Gastrocnemius medialis (tissue), 4 donors: Measurements from ENCODE around the gene DENND2C. TPM values are rescaled to one million over a fixed set of nuclear protein-coding genes. Genes with fewer than 3 reads are reported as not detected.

Source experiments
- ATAC-seq, 2 donors: fragments of 150-250 bp; one replicate each; pipeline ENCODE4 v1.9.1; 2016
- DNase-seq, 2 donors: peaks; one replicate each; pipeline ENCODE4 v3.0.0-alpha.2; 2019
- H3K27ac ChIP-seq, 4 donors: fragments of 200-600 bp; sonication (generic); 1 replicate in 1 of 4; 2 replicates in 3 of 4; pipeline ENCODE4 v1.5.1; 2016 to 2018; ENCODE audit warnings: mild to moderate bottlenecking in 2 of 4, moderate library complexity in 1 of 4
- H3K27me3 ChIP-seq, 3 donors: fragments of 200-600 bp; sonication (generic) in 2 of 3; 1 replicate in 1 of 3; 2 replicates in 2 of 3; pipeline versions ENCODE4 v1.5.1 to v1.6.0; 2016 to 2019; ENCODE audit warnings: mild to moderate bottlenecking in 1 of 3, moderate library complexity in 1 of 3
- H3K36me3 ChIP-seq, 2 donors: fragments of 200-600 bp; sonication (generic) in 1 of 2; one replicate each; pipeline ENCODE4 v1.5.1; 2017 to 2018
- H3K4me1 ChIP-seq, 2 donors: fragments of 200-600 bp; sonication (generic) in 1 of 2; one replicate each; pipeline ENCODE4 v1.5.1; 2016 to 2017; ENCODE audit warnings: mild to moderate bottlenecking in 2 of 2
- H3K4me3 ChIP-seq, 4 donors: fragments of 200-600 bp; sonication (generic) in 3 of 4; 1 replicate in 1 of 4; 2 replicates in 3 of 4; pipeline ENCODE4 v1.5.1; 2016 to 2019; ENCODE audit warnings: mild to moderate bottlenecking in 2 of 4
- H3K9me3 ChIP-seq, 3 donors: fragments of 200-600 bp; sonication (generic) in 2 of 3; 1 replicate in 1 of 3; 2 replicates in 2 of 3; pipeline ENCODE4 v1.5.1; 2016 to 2019
- POLR2A ChIP-seq, 2 donors: fragments of 450-650 bp; IDR thresholded peaks; one replicate each; pipeline ENCODE4 v1.6.1; 2017; ENCODE audit warnings: antibody characterized with exemption in 2 of 2, mild to moderate bottlenecking in 2 of 2, moderate library complexity in 2 of 2
- in situ Hi-C, 4 donors: fragments of 200-750 bp; cut with MboI; loops; one replicate each; pipeline versions ENCODE4 v1.15.0 to v1.8.0; 2017; ENCODE audit warnings: low sequenced_read_pairs in 4 of 4
- intact Hi-C: fragments of 100-400 bp; cut with DNase I; formaldehyde crosslinking; loops from one replicate; pipeline ENCODE4 v1.15.1; 2023; ENCODE audit warnings: low total_unique reads
- total RNA-seq, 4 donors: library from RNA; depleted of rRNA; stranded (reverse); fragments of >200 nt; gene quantifications; one replicate each; pipeline versions ENCODE4 v1.1.0 to v1.2.3, GENCODE V29; 2016
- TF ChIP-seq, protein P1 (sequence below), 5 experiments: fragments of 450-650 bp in 3 of 5; fragments of 200-600 bp in 2 of 5; sonication (generic) in 2 of 5; IDR thresholded peaks in 4 of 5; conservative IDR thresholded peaks in 1 of 5; 1 replicate in 4 of 5; 2 replicates in 1 of 5; pipeline ENCODE4 v1.5.1; 2016 to 2019; ENCODE audit warnings: antibody characterized with exemption in 5 of 5, mild to moderate bottlenecking in 3 of 5, moderate library complexity in 3 of 5

DENND2C gene
- total RNA-seq, 4 donors from 2014 or later, result 4.7 to 20.7 (median 17.4) TPM

DNA sequence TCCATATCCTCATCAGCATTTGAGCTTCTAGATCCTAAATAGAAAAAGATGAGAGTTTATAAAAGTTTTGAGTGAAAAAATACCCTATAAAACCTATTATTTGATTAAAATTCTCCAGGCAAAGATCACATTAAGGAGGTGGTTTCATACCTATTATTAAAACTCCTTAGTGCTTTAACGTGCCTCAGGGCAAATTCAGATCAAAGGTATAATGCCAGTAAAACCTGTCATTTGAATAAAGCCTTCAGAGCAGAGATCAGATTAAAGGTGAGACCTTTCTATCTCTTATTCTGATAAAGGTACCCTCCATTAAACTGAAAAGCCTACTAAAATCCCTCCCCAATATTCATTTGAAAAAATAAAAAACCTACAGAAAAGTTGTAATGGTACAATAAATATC, 124.5 kb downstream of the DENND2C start:
- Histone ChIP-seq H3K27me3 (no peaks in the 10 kb centered on the region), H3K27ac (no peak overlapping the region), H3K4me1 (no peaks in the 10 kb centered on the region), H3K4me3 (no peak overlapping the region), H3K9me3 (no peaks in the 10 kb centered on the region), H3K36me3 (peaks cover 0 to 5% of the 10 kb centered on the region in 2 donors)
- TF ChIP-seq, protein P1, sequence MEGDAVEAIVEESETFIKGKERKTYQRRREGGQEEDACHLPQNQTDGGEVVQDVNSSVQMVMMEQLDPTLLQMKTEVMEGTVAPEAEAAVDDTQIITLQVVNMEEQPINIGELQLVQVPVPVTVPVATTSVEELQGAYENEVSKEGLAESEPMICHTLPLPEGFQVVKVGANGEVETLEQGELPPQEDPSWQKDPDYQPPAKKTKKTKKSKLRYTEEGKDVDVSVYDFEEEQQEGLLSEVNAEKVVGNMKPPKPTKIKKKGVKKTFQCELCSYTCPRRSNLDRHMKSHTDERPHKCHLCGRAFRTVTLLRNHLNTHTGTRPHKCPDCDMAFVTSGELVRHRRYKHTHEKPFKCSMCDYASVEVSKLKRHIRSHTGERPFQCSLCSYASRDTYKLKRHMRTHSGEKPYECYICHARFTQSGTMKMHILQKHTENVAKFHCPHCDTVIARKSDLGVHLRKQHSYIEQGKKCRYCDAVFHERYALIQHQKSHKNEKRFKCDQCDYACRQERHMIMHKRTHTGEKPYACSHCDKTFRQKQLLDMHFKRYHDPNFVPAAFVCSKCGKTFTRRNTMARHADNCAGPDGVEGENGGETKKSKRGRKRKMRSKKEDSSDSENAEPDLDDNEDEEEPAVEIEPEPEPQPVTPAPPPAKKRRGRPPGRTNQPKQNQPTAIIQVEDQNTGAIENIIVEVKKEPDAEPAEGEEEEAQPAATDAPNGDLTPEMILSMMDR (IDR thresholded peaks at IDR 0.05 in 4 of 5, conservative IDR thresholded peaks at IDR 0.05 in 1 of 5), result no peak
- TF ChIP-seq POLR2A (IDR thresholded peaks at IDR 0.05), result no peak
- intact Hi-C loops (no loop called here), in situ Hi-C loops (no loop called here)
- ATAC-seq, result no peak
- no peak for DNase-seq

DNA sequence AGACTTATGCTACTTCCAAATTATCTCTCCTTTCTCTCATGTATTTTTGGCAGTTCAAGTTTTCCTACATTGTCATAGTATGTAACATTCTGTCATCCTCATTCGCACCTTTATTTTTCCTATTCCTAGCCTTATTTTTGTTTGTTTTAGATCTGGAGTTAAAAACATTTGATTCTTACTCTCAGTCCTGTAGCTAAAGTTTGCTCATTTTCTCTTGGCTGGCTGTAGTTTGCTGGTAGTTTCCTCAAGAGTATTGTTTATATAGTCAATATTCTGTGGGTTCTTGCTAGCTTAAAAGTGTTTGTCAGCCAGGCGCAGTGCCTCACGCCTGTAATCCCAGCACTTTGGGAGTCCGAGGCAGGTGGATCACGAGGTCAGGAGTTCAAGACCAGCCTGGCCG, 129.0 kb downstream of the DENND2C start:
- intact Hi-C loops, result no loop called here
- DNase-seq (no peak), ATAC-seq (no peak)
- Histone ChIP-seq H3K27me3 (no peaks in the 10 kb centered on the region), H3K4me1 (no peaks in the 10 kb centered on the region), H3K36me3 (peaks cover 0 to 5% of the 10 kb centered on the region in 2 donors), H3K27ac (no peak overlapping the region), H3K4me3 (no peak overlapping the region), H3K9me3 (no peaks in the 10 kb centered on the region)
- in situ Hi-C loops, result no loop called here
- no peak for TF ChIP-seq POLR2A (IDR thresholded peaks at IDR 0.05)
- TF ChIP-seq, protein P1 (IDR thresholded peaks at IDR 0.05 in 4 of 5, conservative IDR thresholded peaks at IDR 0.05 in 1 of 5), result no peak

DNA sequence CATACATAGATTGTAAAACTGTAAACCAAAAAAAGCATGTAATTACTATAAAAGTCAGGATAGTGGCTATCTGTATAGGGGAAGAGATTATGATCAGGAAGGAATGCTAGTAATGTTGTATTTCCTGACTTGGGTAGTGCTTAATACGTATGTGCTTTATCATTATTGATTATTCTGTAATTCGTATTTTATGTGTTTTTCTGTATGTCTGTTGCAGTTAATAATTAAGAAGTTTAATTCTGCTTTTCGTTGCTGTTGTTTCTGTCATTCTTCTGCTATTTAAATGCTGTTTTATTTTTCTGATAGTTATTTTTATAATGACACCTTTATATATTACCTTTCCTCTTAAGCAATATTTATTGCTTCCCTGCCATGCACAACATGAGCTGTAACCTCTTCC, 129.6 kb downstream of the DENND2C start:
- intact Hi-C loops, result no loop called here
- TF ChIP-seq POLR2A (IDR thresholded peaks at IDR 0.05), result no peak
- TF ChIP-seq, protein P1 (IDR thresholded peaks at IDR 0.05 in 4 of 5, conservative IDR thresholded peaks at IDR 0.05 in 1 of 5), result no peak

DNA sequence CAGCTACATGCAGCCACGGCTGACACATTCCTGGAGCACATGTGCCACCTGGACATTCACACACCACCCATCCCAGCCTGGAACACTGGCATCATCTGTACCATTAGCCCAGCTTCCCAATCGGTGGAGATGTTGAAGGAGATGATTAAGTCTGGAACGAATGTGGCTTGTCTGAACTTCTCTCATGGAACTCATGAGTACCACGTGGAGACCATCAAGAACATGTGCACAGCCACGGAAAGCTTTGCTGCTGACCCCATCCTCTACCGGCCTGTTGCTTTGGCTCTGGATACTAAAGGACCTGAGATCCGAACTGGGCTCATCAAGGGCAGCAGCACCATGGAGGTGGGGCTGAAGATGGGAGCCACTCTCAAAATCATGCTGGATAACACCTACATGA, 133.8 kb downstream of the DENND2C start:
- H3K27me3 ChIP-seq, result no peaks in the 10 kb centered on the region
- H3K27ac ChIP-seq, result no peak overlapping the region
- no peaks in the 10 kb centered on the region for H3K36me3 ChIP-seq
- H3K4me3 ChIP-seq, result no peak overlapping the region
- DNase-seq (no peak), ATAC-seq (no peak)
- in situ Hi-C loops (no loop called here), intact Hi-C loops (no loop called here)
- no peaks in the 10 kb centered on the region for H3K9me3 ChIP-seq
- no peak for TF ChIP-seq POLR2A (IDR thresholded peaks at IDR 0.05)
- TF ChIP-seq, protein P1 (IDR thresholded peaks at IDR 0.05 in 4 of 5, conservative IDR thresholded peaks at IDR 0.05 in 1 of 5), result no peak
- H3K4me1 ChIP-seq, result no peaks in the 10 kb centered on the region

More for the DNA sequence above, 129.6 kb downstream of the DENND2C start:
- in situ Hi-C loops, result no loop called here
- Histone ChIP-seq H3K27me3 (no peaks in the 10 kb centered on the region), H3K36me3 (peaks cover 0 to 5% of the 10 kb centered on the region in 2 donors), H3K4me3 (no peak overlapping the region), H3K27ac (no peak overlapping the region), H3K9me3 (no peaks in the 10 kb centered on the region), H3K4me1 (no peaks in the 10 kb centered on the region)
- DNase-seq (no peak), ATAC-seq (no peak)

DNA sequence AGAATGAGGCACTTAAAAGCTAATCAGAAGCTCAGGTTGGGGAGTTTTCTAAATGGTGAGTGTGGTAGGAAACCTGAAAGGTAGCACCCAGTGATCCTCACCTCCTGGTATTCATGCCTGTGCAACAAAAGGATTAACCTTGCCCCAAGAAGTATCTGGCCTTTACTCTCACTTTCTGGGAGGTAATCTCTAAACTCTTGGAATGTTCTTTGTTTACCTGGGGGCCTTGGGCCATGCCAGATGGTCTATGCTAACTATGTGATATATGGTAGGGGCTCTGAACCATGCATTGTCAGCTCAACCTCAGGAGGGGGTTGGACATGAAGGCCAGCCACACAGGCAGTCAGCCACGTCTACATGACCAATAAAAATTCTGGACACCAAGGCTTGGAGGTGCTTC, 134.4 kb downstream of the DENND2C start:
- no peak overlapping the region for H3K4me3 ChIP-seq
- H3K4me1 ChIP-seq, result no peaks in the 10 kb centered on the region
- ATAC-seq (no peak), DNase-seq (no peak)
- in situ Hi-C loops, result no loop called here
- H3K9me3 ChIP-seq, result no peaks in the 10 kb centered on the region
- intact Hi-C loops, result no loop called here
- no peak overlapping the region for H3K27ac ChIP-seq
- H3K36me3 ChIP-seq, result no peaks in the 10 kb centered on the region
- no peaks in the 10 kb centered on the region for H3K27me3 ChIP-seq
- TF ChIP-seq, protein P1 (IDR thresholded peaks at IDR 0.05 in 4 of 5, conservative IDR thresholded peaks at IDR 0.05 in 1 of 5), result no peak
- no peak for TF ChIP-seq POLR2A (IDR thresholded peaks at IDR 0.05)
